ENCODE results near the gene SMARCB1. TPM values are rescaled to one million over a fixed set of nuclear protein-coding genes. Genes with fewer than 3 reads are reported as not detected.

The SMARCB1 gene
- total and polyA plus RNA-seq, 8 donors = 52.4 to 166 (median 138) TPM

- ATAC-seq = no peak
- H3K27ac ChIP-seq = no peak overlapping the region
- H3K27me3 ChIP-seq = no peaks in the 10 kb centered on the region
- no peak for TF ChIP-seq CTCF (IDR thresholded peaks at IDR 0.05)
- DNase-seq = no peak
- intact Hi-C loops (cut with DNase I) = loop anchor here in 1 of 2 donors (10.0 kb wide), 1 partner anchor 46 kb away; the partner anchor contains the start of gene SMARCB1
- H3K9me3 ChIP-seq = no peaks in the 10 kb centered on the region
- no peak overlapping the region for H3K4me3 ChIP-seq
- H3K36me3 ChIP-seq = peaks cover 0 to 98% of the 10 kb centered on the region in 2 donors
- H3K4me1 ChIP-seq = no peaks in the 10 kb centered on the region
Measured at GRCh38 chr22:23831261-23831660, 44.5 kb downstream of the SMARCB1 start.

- no peak for ATAC-seq
- DNase-seq = no peak
- H3K27ac ChIP-seq = no peak overlapping the region
- intact Hi-C loops (cut with DNase I) = loop anchor here in 1 of 2 donors (10.0 kb wide), 1 partner anchor 47 kb away; the partner anchor contains the start of gene SMARCB1
- H3K27me3 ChIP-seq = no peaks in the 10 kb centered on the region
- peaks cover 0 to 98% of the 10 kb centered on the region in 2 donors for H3K36me3 ChIP-seq
- H3K9me3 ChIP-seq = no peaks in the 10 kb centered on the region
- no peak for TF ChIP-seq CTCF (IDR thresholded peaks at IDR 0.05)
- no peaks in the 10 kb centered on the region for H3K4me1 ChIP-seq
- H3K4me3 ChIP-seq = no peak overlapping the region
Measured at GRCh38 chr22:23831781-23832180, 45.0 kb downstream of the SMARCB1 start.

GRCh38 chr22:23832226-23833016 lies 45.7 kb downstream of the SMARCB1 start:
- DNase-seq = peak in 1 of 4 donors; percentile 35
- Histone ChIP-seq H3K4me1 (peaks cover 0 to under 1% of the 10 kb centered on the region in 2 donors), H3K4me3 (no peak overlapping the region), H3K27ac (no peak overlapping the region), H3K27me3 (no peaks in the 10 kb centered on the region), H3K9me3 (no peaks in the 10 kb centered on the region), H3K36me3 (peaks cover 0 to 96% of the 10 kb centered on the region in 2 donors)
- intact Hi-C loops (cut with DNase I) = loop anchor here in 1 of 2 donors (10.0 kb wide), 1 partner anchor 48 kb away; the partner anchor contains the start of gene SMARCB1
- no peak for ATAC-seq
- TF ChIP-seq CTCF (IDR thresholded peaks at IDR 0.05) = no peak

- peaks cover 0 to 88% of the 10 kb centered on the region in 2 donors for H3K36me3 ChIP-seq
- no peak overlapping the region for H3K4me3 ChIP-seq
- intact Hi-C loops (cut with DNase I) = loop anchor here in 1 of 2 donors (10.0 kb wide), 1 partner anchor 48 kb away; the partner anchor contains the start of gene SMARCB1
- no peak overlapping the region for H3K27ac ChIP-seq
- TF ChIP-seq CTCF (IDR thresholded peaks at IDR 0.05) = no peak
- H3K27me3 ChIP-seq = no peaks in the 10 kb centered on the region
- DNase-seq (peak in 1 of 4 donors; percentile 54), ATAC-seq (no peak)
- H3K9me3 ChIP-seq = no peaks in the 10 kb centered on the region
- H3K4me1 ChIP-seq = peaks cover 4 to 8% of the 10 kb centered on the region in 2 donors
Measured at GRCh38 chr22:23833017-23833751, 46.4 kb downstream of the SMARCB1 start.

- Histone ChIP-seq H3K27me3 (no peaks in the 10 kb centered on the region), H3K9me3 (no peaks in the 10 kb centered on the region), H3K4me1 (peaks cover 9 to 15% of the 10 kb centered on the region in 2 donors), H3K27ac (no peak overlapping the region), H3K4me3 (no peak overlapping the region), H3K36me3 (peaks cover 0 to 82% of the 10 kb centered on the region in 2 donors)
- intact Hi-C loops (cut with DNase I) = loop anchor here in 1 of 2 donors (10.0 kb wide), 1 partner anchor 49 kb away; the partner anchor contains the start of gene SMARCB1
- no peak for TF ChIP-seq CTCF (IDR thresholded peaks at IDR 0.05)
- ATAC-seq (no peak), DNase-seq (no peak)
Measured at GRCh38 chr22:23833911-23834317, 47.1 kb downstream of the SMARCB1 start.
